D341Med (cell line): ENCODE results near the gene HS3ST3B1.

ENCODE experiments used
- DNase-seq: peaks from one replicate; pipeline ENCODE4 v3.0.0; 2012; ENCODE audit warnings: low spot score

HS3ST3B1 gene

GRCh38 chr17:14321476-14321949, 20.6 kb downstream of the HS3ST3B1 start:
- no peak for DNase-seq

- no peak for DNase-seq
Measured at GRCh38 chr17:14321980-14322776, 21.3 kb downstream of the HS3ST3B1 start.

- DNase-seq, result no peak
Measured at GRCh38 chr17:14323522-14323981, 22.7 kb downstream of the HS3ST3B1 start.

GRCh38 chr17:14325618-14326167, 24.8 kb downstream of the HS3ST3B1 start:
- no peak for DNase-seq

- DNase-seq, result no peak
Measured at GRCh38 chr17:14329900-14330491, 29.1 kb downstream of the HS3ST3B1 start.

- no peak for DNase-seq
Measured at GRCh38 chr17:14330492-14330962, 29.6 kb downstream of the HS3ST3B1 start.

- DNase-seq, result no peak
Measured at GRCh38 chr17:14331225-14331981, 30.5 kb downstream of the HS3ST3B1 start.

- no peak for DNase-seq
Measured at GRCh38 chr17:14331982-14332298, 31.1 kb downstream of the HS3ST3B1 start.

GRCh38 chr17:14332331-14332730, 31.4 kb downstream of the HS3ST3B1 start:
- DNase-seq, result no peak

- DNase-seq, result no peak
Measured at GRCh38 chr17:14333506-14333905, 32.6 kb downstream of the HS3ST3B1 start.

- DNase-seq, result no peak
Measured at GRCh38 chr17:14334276-14334840, 33.5 kb downstream of the HS3ST3B1 start.

GRCh38 chr17:14334919-14335318, 34.0 kb downstream of the HS3ST3B1 start:
- no peak for DNase-seq

GRCh38 chr17:14336418-14336817, 35.5 kb downstream of the HS3ST3B1 start:
- no peak for DNase-seq

- DNase-seq, result no peak
Measured at GRCh38 chr17:14337596-14338079, 36.8 kb downstream of the HS3ST3B1 start.

GRCh38 chr17:14340857-14341754, 40.2 kb downstream of the HS3ST3B1 start:
- peak; percentile 14 for DNase-seq

GRCh38 chr17:14341866-14342265, 41.0 kb downstream of the HS3ST3B1 start:
- peak; percentile 52 for DNase-seq

GRCh38 chr17:14346801-14347200, 45.9 kb downstream of the HS3ST3B1 start:
- DNase-seq, result no peak

- DNase-seq, result no peak
Measured at GRCh38 chr17:14351493-14351892, 50.6 kb downstream of the HS3ST3B1 start.

GRCh38 chr17:14352136-14352535, 51.3 kb downstream of the HS3ST3B1 start:
- DNase-seq, result no peak

GRCh38 chr17:14353861-14354474, 53.1 kb downstream of the HS3ST3B1 start:
- no peak for DNase-seq
